Measurements from ENCODE around the gene KRT36. TPM values are rescaled to one million over a fixed set of nuclear protein-coding genes. Genes with fewer than 3 reads are reported as not detected.
A peak's percentile ranks its signal among the peaks of the same experiment; 100 is the strongest.

Gene KRT36
- total RNA-seq, 4 donors from 2014 or later, result 0.38 TPM; not detected in 3

GRCh38 chr17:41513168-41513547 is 23.4 kb upstream of the KRT36 start:
- no peak for DNase-seq
- H3K9me3 ChIP-seq, result no peaks in the 10 kb centered on the region
- H3K36me3 ChIP-seq, result peaks cover 0 to 40% (median 5%) of the 10 kb centered on the region in 3 donors
- peaks cover 0 to 5% (median 0%) of the 10 kb centered on the region in 4 donors for H3K27me3 ChIP-seq
- WGBS, 2 donors, result 48 to 50% methylated on average over 4 to 5 of the region's 5 CpGs
- H3K4me3 ChIP-seq, result peak overlapping the region in 1 of 4 donors; percentile 59
- TF ChIP-seq CTCF (IDR thresholded peaks at IDR 0.05), result no peak
- TF ChIP-seq POLR2A (IDR thresholded peaks at IDR 0.05), result peak in 1 of 4 donors; percentile 13
- intact Hi-C loops (cut with DNase I), result no loop called here
- H3K4me1 ChIP-seq, result peaks cover 13 to 80% (median 22%) of the 10 kb centered on the region in 3 donors
- H3K27ac ChIP-seq, result peak overlapping the region; percentile 81 to 92 (median 85)

- Histone ChIP-seq H3K9me3 (no peaks in the 10 kb centered on the region), H3K27ac (peak overlapping the region; percentile 81 to 92 (median 85)), H3K4me3 (peak overlapping the region in 2 of 4 donors; percentile 33 to 36), H3K27me3 (peaks cover 0 to 5% (median 0%) of the 10 kb centered on the region in 4 donors), H3K4me1 (peaks cover 18 to 85% (median 27%) of the 10 kb centered on the region in 3 donors), H3K36me3 (peaks cover 0 to 35% (median 5%) of the 10 kb centered on the region in 3 donors)
- TF ChIP-seq POLR2A (IDR thresholded peaks at IDR 0.05) (no peak), CTCF (IDR thresholded peaks at IDR 0.05) (no peak)
- 11 to 36% methylated on average over 4 to 5 of the region's 7 CpGs for WGBS, 2 donors
- intact Hi-C loops (cut with DNase I), result no loop called here
- no peak for DNase-seq
Measured at GRCh38 chr17:41512546-41513167, 22.9 kb upstream of the KRT36 start.

- 27 to 52% methylated on average over 9 to 10 of the region's 10 CpGs for WGBS, 2 donors
- peak overlapping the region; percentile 81 to 92 (median 85) for H3K27ac ChIP-seq
Measured at GRCh38 chr17:41511716-41512115, 22.0 kb upstream of the KRT36 start.

GRCh38 chr17:41511116-41511515 is 21.4 kb upstream of the KRT36 start:
- Histone ChIP-seq H3K27me3 (peaks cover 0 to 3% (median 0%) of the 10 kb centered on the region in 4 donors), H3K27ac (peak overlapping the region; percentile 81 to 92 (median 85)), H3K9me3 (no peaks in the 10 kb centered on the region), H3K36me3 (peaks cover 0 to 20% (median 5%) of the 10 kb centered on the region in 3 donors), H3K4me3 (peak overlapping the region; percentile 3 to 38 (median 34)), H3K4me1 (peaks cover 28 to 87% (median 32%) of the 10 kb centered on the region in 3 donors)
- TF ChIP-seq CTCF (IDR thresholded peaks at IDR 0.05) (no peak), POLR2A (IDR thresholded peaks at IDR 0.05) (peak in 1 of 4 donors; percentile 25)
- DNase-seq, result no peak
- intact Hi-C loops (cut with DNase I), result no loop called here
- WGBS, 2 donors, result 46% methylated on average over 2 of the region's 4 CpGs; no CpG with 5 or more reads in 1 of the 2 donors

More at GRCh38 chr17:41511716-41512115, 22.0 kb upstream of the KRT36 start:
- Histone ChIP-seq H3K36me3 (peaks cover 0 to 26% (median 5%) of the 10 kb centered on the region in 3 donors), H3K27me3 (peaks cover 0 to 3% (median 0%) of the 10 kb centered on the region in 4 donors), H3K4me1 (peaks cover 26 to 86% (median 28%) of the 10 kb centered on the region in 3 donors), H3K4me3 (peak overlapping the region; percentile 3 to 38 (median 34)), H3K9me3 (no peaks in the 10 kb centered on the region)
- no peak for DNase-seq
- TF ChIP-seq POLR2A (IDR thresholded peaks at IDR 0.05), result no peak
- no peak for TF ChIP-seq CTCF (IDR thresholded peaks at IDR 0.05)
- intact Hi-C loops (cut with DNase I), result no loop called here
